OCI-LY3 (cell line): ENCODE results near the gene ZBTB1.

Experiments
- H2AFZ ChIP-seq: fragments of 200-600, 300-600 bp; shearing (Covaris generic); 2 replicates; pipeline ENCODE4 v1.6.0; 2014; ENCODE audit warnings: antibody characterized with exemption, low read depth, low read length
- H3K27ac ChIP-seq: fragments of 200-600, 300-600 bp; sonication (generic); 2 replicates; pipeline ENCODE4 v1.5.1; 2014; ENCODE audit warnings: mild to moderate bottlenecking, low read length, moderate library complexity, mixed read lengths
- H3K27me3 ChIP-seq: fragments of 200-600, 300-600 bp; sonication (generic); 2 replicates; pipeline ENCODE4 v1.6.1; 2014; ENCODE audit warnings: low read depth, low read length, mixed read lengths
- H3K36me3 ChIP-seq: fragments of 200-600, 300-600 bp; sonication (generic); replicated peaks from 2 replicates; pipeline ENCODE3; 2014; ENCODE audit warnings: low read depth, low read length, mixed read lengths
- H3K4me1 ChIP-seq: fragments of 300-600, 200-600 bp; sonication (generic); 2 replicates; pipeline ENCODE4 v1.6.1; 2014; ENCODE audit warnings: low read length, mixed read lengths
- H3K4me2 ChIP-seq: fragments of 200-600, 300-600 bp; sonication (generic); 2 replicates; pipeline ENCODE4 v1.6.1; 2014; ENCODE audit warnings: low read length, mixed read lengths
- H3K4me3 ChIP-seq: fragments of 300-600, 200-600 bp; sonication (generic); 2 replicates; pipeline ENCODE4 v1.5.1; 2014; ENCODE audit warnings: antibody characterized with exemption, mild to moderate bottlenecking, low read length, moderate library complexity
- H3K79me2 ChIP-seq: fragments of 300-600, 200-600 bp; shearing (Covaris generic); 2 replicates; pipeline ENCODE4 v1.6.1; 2014; ENCODE audit warnings: mild to moderate bottlenecking, low read length, mixed read lengths
- H3K9ac ChIP-seq: fragments of 300-600, 200-600 bp; shearing (Covaris generic); 2 replicates; pipeline ENCODE4 v1.6.0; 2014; ENCODE audit warnings: mild to moderate bottlenecking, low read length, moderate library complexity
- H3K9me3 ChIP-seq: fragments of 200-600, 300-600 bp; shearing (Covaris generic); 2 replicates; pipeline ENCODE4 v1.6.1; 2014; ENCODE audit warnings: low read length, mixed read lengths; ENCODE audit not compliant: insufficient read depth
- H4K20me1 ChIP-seq: fragments of 200-600, 300-600 bp; sonication (generic); 2 replicates; pipeline ENCODE4 v1.6.1; 2016; ENCODE audit warnings: low read length, mixed read lengths; ENCODE audit not compliant: insufficient read depth
- CTCF ChIP-seq: fragments of 200-600, 300-600 bp; sonication (generic); IDR thresholded peaks from 2 replicates; pipeline ENCODE4 v1.5.1; 2014; ENCODE audit warnings: antibody characterized with exemption, low read length, low read depth
- EZH2phosphoT487 ChIP-seq: fragments of 200-600 bp; shearing (Covaris generic); IDR thresholded peaks from 2 replicates; pipeline ENCODE4 v1.6.1; 2018; ENCODE audit warnings: antibody characterized with exemption, mixed run types, low read depth

The ZBTB1 gene

DNA sequence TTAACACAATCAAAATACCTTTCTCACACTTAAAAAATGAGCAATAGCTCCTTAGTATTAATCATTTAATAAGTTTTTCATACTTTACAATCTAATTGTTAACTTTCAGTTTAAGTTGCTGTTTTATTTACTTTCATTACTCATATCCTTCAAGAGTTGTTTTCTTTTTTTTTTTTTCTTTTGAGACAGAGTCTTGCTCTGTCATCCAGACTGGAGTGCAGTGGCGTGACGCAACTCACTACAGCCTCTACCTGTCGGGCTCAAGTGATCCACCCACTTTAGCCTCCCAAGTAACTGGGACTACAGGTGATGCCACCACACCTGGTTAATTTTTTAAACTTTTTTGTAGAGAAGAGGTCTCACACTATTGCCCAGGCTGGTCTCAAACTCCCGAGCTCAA, 16.1 kb downstream of the ZBTB1 start:
- no peaks in the 10 kb centered on the region for H3K9me3 ChIP-seq
- H3K36me3 ChIP-seq = peaks cover 31% of the 10 kb centered on the region
- no peak overlapping the region for H3K9ac ChIP-seq
- no peak overlapping the region for H3K27ac ChIP-seq
- H4K20me1 ChIP-seq = peaks cover 64% of the 10 kb centered on the region
- H3K79me2 ChIP-seq = peaks cover 76% of the 10 kb centered on the region
- H3K4me2 ChIP-seq = no peak overlapping the region
- H3K4me1 ChIP-seq = no peaks in the 10 kb centered on the region
- H2AFZ ChIP-seq = no peak overlapping the region
- H3K4me3 ChIP-seq = no peak overlapping the region
- TF ChIP-seq CTCF = no peak
- no peak for TF ChIP-seq EZH2phosphoT487
- H3K27me3 ChIP-seq = no peaks in the 10 kb centered on the region

DNA sequence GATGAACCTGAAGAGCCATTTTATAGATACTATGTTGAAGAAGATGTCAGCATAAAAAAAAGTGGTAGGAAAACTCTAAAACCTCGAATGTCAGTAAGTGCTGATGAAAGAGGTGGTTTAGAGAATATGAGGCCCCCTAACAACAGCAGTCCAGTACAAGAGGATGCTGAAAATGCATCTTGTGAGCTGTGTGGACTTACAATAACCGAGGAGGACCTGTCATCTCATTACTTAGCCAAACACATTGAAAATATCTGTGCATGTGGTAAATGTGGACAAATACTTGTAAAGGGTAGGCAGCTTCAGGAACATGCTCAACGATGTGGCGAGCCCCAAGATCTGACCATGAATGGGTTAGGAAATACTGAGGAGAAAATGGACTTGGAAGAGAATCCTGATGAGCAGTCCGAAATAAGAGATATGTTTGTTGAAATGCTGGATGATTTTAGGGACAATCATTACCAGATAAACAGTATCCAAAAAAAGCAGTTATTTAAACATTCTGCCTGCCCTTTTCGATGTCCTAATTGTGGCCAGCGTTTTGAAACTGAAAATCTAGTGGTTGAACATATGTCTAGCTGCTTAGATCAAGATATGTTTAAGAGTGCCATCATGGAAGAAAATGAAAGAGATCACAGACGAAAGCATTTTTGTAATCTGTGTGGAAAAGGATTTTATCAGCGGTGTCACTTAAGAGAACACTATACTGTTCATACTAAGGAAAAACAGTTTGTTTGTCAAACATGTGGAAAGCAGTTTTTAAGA, 18.2 kb downstream of the ZBTB1 start:
- H3K9me3 ChIP-seq = no peaks in the 10 kb centered on the region
- no peak overlapping the region for H3K27ac ChIP-seq
- peaks cover 55% of the 10 kb centered on the region for H3K79me2 ChIP-seq
- no peak overlapping the region for H3K4me3 ChIP-seq
- H3K4me1 ChIP-seq = no peaks in the 10 kb centered on the region
- peaks cover 48% of the 10 kb centered on the region for H4K20me1 ChIP-seq
- no peaks in the 10 kb centered on the region for H3K27me3 ChIP-seq
- no peak overlapping the region for H3K4me2 ChIP-seq
- H2AFZ ChIP-seq = no peak overlapping the region
- no peak overlapping the region for H3K9ac ChIP-seq
- TF ChIP-seq CTCF (no peak), EZH2phosphoT487 (no peak)
- H3K36me3 ChIP-seq = peaks cover 36% of the 10 kb centered on the region

DNA sequence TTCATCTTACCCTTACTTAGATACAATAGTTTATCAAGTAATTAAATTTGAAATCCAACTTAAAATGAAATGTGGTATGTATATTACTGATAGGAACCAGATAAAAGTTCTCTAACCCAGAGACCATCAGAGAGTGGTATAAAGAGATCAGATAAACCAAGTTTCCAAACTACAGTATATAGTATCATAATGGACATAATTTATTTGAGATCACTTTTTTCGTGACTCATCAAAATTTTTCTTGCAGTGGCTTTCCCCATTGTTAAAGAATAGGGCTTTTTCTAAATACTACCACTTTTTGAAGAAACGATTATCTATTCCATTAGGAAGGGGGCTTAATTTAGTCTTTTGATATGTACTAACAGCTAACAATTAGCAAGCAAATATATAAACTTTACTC, 20.8 kb downstream of the ZBTB1 start:
- no peak overlapping the region for H3K4me2 ChIP-seq
- H3K9me3 ChIP-seq = no peaks in the 10 kb centered on the region
- H3K4me3 ChIP-seq = no peak overlapping the region
- TF ChIP-seq EZH2phosphoT487 (no peak), CTCF (no peak)
- peaks cover 29% of the 10 kb centered on the region for H3K79me2 ChIP-seq
- H3K27ac ChIP-seq = no peak overlapping the region
- H3K4me1 ChIP-seq = no peaks in the 10 kb centered on the region
- H3K27me3 ChIP-seq = no peaks in the 10 kb centered on the region
- H3K9ac ChIP-seq = no peak overlapping the region
- H3K36me3 ChIP-seq = peaks cover 36% of the 10 kb centered on the region
- H4K20me1 ChIP-seq = peaks cover 32% of the 10 kb centered on the region
- no peak overlapping the region for H2AFZ ChIP-seq

DNA sequence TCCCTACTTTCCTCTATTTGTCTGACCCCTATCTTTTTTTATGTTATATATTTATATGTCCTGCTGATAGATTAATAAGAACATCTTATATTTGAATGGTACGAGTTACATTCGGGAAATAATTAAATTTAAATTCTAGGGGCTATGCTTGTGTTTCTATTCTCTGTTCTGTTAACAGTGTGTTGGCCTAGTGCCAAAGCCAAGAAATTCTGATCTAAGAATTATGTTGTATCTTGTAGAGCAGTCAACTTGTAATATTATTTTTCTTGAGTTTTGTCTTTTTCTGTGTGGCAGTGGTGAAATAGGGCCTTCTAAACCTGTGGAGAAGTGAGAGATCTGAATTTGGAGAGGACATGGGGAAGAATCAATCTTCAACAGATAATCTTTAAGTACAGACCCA, 27.0 kb downstream of the ZBTB1 start:
- Histone ChIP-seq H3K27me3 (no peaks in the 10 kb centered on the region), H3K9ac (no peak overlapping the region), H3K4me3 (no peak overlapping the region), H4K20me1 (no peaks in the 10 kb centered on the region), H3K4me2 (no peak overlapping the region), H3K4me1 (no peaks in the 10 kb centered on the region), H3K36me3 (peaks cover 3% of the 10 kb centered on the region), H3K27ac (no peak overlapping the region), H2AFZ (no peak overlapping the region), H3K9me3 (no peaks in the 10 kb centered on the region), H3K79me2 (no peaks in the 10 kb centered on the region)
- TF ChIP-seq EZH2phosphoT487 = no peak
- TF ChIP-seq CTCF = no peak
